ENCODE results near the gene CHST11.

Gene CHST11

DNA sequence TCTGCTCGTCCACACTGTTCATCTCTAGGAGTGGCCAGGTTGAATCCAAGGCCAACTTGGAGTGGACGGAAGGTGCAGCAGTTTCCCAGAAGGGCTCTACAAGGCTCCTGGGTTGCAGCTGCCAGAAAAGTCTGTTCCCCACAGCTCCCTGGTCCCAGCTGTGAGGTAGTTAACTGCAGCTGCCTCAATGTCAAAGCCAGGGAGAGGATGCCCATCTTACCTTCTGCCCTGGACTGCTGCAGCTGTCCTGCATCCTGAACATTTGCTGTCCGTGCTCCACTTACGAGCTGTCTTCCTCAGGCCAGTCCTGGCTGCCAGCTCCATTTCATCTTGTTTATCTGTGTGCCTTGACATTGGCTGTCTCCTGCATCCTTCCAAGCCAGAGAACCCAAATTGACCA, 274.0 kb downstream of the CHST11 start:
- no peak overlapping the region for H3K4me3 ChIP-seq (ENCODE audit: control insufficient read depth, low read depth, low read length)
- no peak for DNase-seq (ENCODE audit: low read depth)
- TF ChIP-seq, protein P1, sequence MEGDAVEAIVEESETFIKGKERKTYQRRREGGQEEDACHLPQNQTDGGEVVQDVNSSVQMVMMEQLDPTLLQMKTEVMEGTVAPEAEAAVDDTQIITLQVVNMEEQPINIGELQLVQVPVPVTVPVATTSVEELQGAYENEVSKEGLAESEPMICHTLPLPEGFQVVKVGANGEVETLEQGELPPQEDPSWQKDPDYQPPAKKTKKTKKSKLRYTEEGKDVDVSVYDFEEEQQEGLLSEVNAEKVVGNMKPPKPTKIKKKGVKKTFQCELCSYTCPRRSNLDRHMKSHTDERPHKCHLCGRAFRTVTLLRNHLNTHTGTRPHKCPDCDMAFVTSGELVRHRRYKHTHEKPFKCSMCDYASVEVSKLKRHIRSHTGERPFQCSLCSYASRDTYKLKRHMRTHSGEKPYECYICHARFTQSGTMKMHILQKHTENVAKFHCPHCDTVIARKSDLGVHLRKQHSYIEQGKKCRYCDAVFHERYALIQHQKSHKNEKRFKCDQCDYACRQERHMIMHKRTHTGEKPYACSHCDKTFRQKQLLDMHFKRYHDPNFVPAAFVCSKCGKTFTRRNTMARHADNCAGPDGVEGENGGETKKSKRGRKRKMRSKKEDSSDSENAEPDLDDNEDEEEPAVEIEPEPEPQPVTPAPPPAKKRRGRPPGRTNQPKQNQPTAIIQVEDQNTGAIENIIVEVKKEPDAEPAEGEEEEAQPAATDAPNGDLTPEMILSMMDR (IDR thresholded peaks at IDR 0.05; ENCODE audit: control insufficient read depth, insufficient read depth, low read depth, low read length, missing control alignments): no peak

DNA sequence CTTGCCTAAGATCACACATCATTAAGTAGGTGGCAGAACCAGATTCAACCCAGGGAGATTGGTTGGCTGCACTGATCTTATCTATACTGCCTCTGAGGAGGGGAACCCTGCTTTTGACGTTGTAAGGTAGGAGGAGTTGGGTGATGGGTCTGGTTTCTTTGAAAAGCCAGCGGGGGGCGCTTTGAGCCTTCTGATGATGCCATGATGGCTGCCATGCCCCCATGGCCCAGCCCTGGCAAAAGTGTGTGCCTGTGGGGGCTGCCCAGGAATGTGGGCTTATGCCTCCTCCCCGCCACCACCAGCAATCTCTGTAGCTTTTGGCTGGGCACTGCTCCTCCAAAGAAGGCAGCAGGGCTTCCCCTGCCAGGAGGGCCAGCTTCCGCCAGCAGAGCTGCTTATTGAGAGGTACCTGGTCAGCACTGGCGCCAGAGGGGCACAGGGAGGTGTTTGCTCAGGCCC, 277.0 kb downstream of the CHST11 start:
- TF ChIP-seq, protein P1 (IDR thresholded peaks at IDR 0.05; ENCODE audit: control insufficient read depth, insufficient read depth, low read depth, low read length, missing control alignments): no peak
- no peak overlapping the region for H3K4me3 ChIP-seq (ENCODE audit: control insufficient read depth, low read depth, low read length)
- no peak for DNase-seq (ENCODE audit: low read depth)

DNA sequence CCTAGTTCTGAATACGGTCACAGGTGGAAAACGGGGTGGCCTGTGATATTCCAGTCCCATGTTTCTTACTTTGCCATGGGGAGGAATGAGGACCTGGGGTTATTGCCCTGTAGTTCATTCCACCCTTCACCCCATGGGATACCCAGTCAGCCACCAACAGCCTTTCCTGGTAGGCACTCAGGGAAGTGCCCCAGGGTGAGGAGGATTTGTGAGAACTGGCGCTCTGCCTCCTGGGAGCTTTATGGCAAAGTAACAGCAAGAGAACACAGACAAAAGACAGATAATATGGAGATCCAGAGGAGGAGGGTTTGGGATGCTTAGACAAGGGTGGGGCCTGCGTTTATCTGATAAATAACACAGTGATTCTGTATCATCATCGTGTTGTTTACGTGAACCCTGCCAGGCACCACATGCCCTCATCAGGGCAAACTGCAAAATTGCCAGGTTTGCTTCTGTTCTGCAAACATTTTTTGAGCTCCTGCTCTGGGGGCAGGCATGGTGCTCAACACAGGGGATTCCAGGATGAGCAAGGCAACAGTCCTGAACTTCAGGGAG, 277.9 kb downstream of the CHST11 start:
- no peak overlapping the region for H3K4me3 ChIP-seq (ENCODE audit: control insufficient read depth, low read depth, low read length)
- no peak for DNase-seq (ENCODE audit: low read depth)
- TF ChIP-seq, protein P1 (IDR thresholded peaks at IDR 0.05; ENCODE audit: control insufficient read depth, insufficient read depth, low read depth, low read length, missing control alignments): no peak

DNA sequence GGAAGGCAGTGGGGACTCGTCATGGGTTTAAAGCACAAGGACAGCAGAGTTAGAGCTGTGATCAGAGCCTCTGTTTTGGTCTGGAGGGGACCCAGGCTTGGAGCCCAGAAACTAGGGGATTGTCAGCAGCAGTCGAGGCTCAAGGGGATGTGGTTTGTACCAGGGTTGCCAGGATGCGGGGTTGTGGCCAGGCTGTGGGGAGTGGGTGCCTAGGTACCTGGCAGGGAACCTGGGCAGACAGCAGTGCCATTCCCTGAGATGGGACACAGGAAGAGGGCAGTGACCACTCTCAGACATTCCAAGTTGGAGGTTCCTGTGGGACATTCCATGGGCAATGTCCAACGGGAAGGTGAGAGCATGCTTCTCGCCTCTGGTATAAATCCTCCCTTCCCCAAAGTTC, 279.1 kb downstream of the CHST11 start:
- H3K4me3 ChIP-seq (ENCODE audit: control insufficient read depth, low read depth, low read length): no peak overlapping the region
- TF ChIP-seq, protein P1 (IDR thresholded peaks at IDR 0.05; ENCODE audit: control insufficient read depth, insufficient read depth, low read depth, low read length, missing control alignments): no peak
- DNase-seq (ENCODE audit: low read depth): no peak

DNA sequence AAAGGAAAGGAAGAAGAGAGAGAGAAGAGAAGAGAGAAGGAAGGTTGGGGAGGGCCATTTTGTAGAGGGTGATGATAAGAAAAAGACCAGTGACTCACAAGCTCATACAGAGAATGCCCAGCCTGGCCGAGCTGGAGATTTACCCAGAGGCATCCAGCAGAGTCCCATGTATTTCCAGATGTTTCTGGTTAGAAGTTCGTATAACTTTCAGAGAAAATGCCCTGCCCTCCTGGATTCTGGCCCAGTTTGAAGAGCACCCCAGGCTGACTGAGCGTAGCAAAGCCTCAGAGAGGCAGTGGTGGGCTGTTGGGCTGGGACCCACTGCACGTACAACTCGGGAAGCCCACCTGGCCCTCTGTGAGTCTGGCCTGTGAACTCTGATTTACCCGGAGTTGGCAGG, 279.6 kb downstream of the CHST11 start:
- TF ChIP-seq, protein P1 (IDR thresholded peaks at IDR 0.05; ENCODE audit: control insufficient read depth, insufficient read depth, low read depth, low read length, missing control alignments): peak; percentile 27
- no peak overlapping the region for H3K4me3 ChIP-seq (ENCODE audit: control insufficient read depth, low read depth, low read length)
- DNase-seq (ENCODE audit: low read depth): peak; percentile 85

DNA sequence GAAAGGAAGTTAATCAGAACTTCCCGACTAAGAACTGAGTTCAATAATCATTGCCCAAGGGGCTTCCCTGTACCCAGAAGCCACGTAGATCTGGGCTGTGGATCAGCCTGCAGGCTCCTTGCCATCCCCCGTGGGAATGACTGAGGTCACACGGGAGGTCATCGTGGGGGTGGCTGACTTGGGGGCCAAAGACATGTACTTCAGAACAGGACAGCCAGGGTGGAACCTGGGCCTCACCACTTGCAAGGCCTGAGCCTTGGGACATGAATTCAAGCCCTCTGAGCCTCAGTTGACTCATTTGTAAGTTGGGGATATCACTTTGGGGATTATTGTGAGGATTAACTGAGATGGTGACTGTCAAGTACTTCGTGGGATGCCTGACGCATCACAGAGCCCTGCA, 280.4 kb downstream of the CHST11 start:
- DNase-seq (ENCODE audit: low read depth): no peak
- TF ChIP-seq, protein P1 (IDR thresholded peaks at IDR 0.05; ENCODE audit: control insufficient read depth, insufficient read depth, low read depth, low read length, missing control alignments): no peak

More for the DNA sequence above, 280.4 kb downstream of the CHST11 start:
- H3K4me3 ChIP-seq (ENCODE audit: control insufficient read depth, low read depth, low read length): no peak overlapping the region
